A549 treated with AZD2906 at 1 μM for 4 hours (cell line): ENCODE results near the gene SF3B1. TPM values are rescaled to one million over a fixed set of nuclear protein-coding genes. Genes with fewer than 3 reads are reported as not detected.

Experiments used
- total RNA-seq: library from RNA; stranded (reverse); fragments of 200-300 nt; extraction: Qiagen RNA extraction; gene quantifications from 5 replicates; pipeline ENCODE4 v1.2.3, GENCODE V29; 2022

Gene SF3B1, protein sequence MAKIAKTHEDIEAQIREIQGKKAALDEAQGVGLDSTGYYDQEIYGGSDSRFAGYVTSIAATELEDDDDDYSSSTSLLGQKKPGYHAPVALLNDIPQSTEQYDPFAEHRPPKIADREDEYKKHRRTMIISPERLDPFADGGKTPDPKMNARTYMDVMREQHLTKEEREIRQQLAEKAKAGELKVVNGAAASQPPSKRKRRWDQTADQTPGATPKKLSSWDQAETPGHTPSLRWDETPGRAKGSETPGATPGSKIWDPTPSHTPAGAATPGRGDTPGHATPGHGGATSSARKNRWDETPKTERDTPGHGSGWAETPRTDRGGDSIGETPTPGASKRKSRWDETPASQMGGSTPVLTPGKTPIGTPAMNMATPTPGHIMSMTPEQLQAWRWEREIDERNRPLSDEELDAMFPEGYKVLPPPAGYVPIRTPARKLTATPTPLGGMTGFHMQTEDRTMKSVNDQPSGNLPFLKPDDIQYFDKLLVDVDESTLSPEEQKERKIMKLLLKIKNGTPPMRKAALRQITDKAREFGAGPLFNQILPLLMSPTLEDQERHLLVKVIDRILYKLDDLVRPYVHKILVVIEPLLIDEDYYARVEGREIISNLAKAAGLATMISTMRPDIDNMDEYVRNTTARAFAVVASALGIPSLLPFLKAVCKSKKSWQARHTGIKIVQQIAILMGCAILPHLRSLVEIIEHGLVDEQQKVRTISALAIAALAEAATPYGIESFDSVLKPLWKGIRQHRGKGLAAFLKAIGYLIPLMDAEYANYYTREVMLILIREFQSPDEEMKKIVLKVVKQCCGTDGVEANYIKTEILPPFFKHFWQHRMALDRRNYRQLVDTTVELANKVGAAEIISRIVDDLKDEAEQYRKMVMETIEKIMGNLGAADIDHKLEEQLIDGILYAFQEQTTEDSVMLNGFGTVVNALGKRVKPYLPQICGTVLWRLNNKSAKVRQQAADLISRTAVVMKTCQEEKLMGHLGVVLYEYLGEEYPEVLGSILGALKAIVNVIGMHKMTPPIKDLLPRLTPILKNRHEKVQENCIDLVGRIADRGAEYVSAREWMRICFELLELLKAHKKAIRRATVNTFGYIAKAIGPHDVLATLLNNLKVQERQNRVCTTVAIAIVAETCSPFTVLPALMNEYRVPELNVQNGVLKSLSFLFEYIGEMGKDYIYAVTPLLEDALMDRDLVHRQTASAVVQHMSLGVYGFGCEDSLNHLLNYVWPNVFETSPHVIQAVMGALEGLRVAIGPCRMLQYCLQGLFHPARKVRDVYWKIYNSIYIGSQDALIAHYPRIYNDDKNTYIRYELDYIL
- 112 to 134 TPM (median 121 TPM) in 5 replicates for total RNA-seq

DNA sequence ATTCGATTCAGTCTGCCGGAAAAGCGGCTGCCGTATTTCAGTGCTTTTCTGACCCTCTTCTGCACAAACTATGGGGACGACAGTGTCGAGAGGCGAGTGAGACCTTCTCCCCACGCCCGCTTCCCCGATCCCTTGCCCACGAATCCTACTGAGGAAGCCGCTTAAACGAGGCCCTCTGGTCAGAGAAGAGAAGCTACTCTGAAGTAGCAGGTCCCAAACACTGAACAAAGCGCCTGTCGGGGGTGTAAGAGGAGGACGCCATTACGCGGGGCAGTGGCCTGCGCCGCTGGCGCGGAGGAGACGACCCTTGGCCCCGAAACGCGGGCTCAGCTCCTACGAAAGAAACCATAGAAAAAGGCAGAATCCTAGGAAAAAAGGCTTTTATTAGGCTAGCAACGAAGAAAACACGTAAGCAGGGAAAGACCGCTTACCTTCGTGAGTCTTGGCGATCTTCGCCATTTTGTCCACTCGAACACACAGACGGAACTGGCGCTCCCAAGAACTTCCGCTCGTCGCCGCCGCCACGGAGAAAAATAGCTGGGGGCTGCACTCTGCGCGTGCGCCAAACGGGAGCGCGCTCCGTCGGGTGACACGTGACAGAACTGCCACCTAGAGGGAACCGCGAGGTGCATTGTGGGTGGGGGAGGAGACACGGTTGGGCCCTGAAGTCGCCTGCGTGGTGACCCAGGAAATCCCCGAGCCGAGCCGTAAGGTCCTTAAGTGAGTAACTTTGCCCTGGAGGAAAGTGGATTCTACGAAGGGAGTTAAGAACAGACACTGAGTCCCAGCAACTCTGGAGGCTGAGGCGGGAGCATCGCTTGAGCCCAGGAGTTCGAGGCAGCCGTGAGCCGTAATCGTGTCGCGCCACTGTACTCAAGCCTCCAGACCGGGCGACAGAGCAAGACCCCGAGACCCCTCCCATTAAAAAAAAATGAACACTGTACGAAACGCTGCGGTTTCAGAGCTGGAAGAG, at the start of gene SF3B1:
TSS of gene SF3B1 (minus strand) at position 488 of the 973 bp plus-strand sequence. CDS start at position 459, 29 bp downstream.

DNA sequence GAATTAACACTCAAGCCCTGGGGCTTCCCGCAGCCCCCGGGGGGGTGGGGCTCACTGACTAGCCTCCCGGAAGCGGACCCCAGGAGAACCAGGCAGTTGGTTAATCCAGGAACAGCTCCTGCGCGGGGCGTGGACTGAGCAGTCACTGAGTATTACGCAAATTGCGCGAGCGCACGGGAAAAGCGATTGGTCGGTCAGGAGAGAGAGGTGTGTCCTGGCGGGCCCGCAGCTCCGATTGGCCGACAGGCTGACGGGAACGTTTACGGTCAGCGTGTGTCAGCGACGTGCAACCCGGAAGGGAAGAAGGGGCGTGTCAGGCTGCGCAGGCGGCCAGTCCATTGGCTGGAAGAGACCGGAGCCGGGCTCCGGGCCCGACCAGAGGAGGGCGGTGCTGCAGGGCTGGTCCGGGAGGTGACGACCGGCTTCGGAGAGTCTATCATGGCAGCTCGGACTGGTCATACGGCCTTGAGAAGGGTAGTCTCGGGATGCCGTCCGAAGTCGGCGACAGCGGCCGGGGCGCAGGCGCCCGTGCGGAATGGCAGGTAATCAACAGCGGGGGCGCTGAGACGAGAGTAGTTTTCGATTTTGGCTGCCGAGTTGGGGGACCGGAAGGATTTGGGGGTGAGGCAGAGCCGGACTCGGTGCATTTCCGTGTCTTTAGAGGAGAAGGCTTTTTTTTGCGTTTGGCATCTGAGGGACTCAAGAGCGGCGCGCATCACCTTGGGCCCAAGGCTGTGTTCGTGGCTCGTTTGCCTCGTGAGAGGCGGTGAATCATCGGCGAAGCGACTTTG, 18.5 kb upstream of the SF3B1 start, which contains the start of gene COQ10B:
TSS of gene COQ10B (plus strand) at position 430 of the 791 bp plus-strand sequence. CDS start at position 439, 9 bp downstream.

Other genes starting within 250 kb of the SF3B1 start
- gene ANKRD44, start 124.2 kb downstream of the SF3B1 start, total RNA-seq = 1.4 to 3.2 TPM (median 2.2 TPM) in 5 replicates
- gene COQ10B, start 18.5 kb upstream of the SF3B1 start, total RNA-seq = 15.8 to 20.4 TPM (median 16.4 TPM) in 5 replicates
- 504 to 654 TPM (median 563 TPM) in 5 replicates for gene HSPD1, start 64.8 kb upstream of the SF3B1 start, total RNA-seq
- gene HSPE1, start 65.4 kb upstream of the SF3B1 start, total RNA-seq = 413 to 816 TPM (median 463 TPM) in 5 replicates
- gene MOB4, start 81.0 kb upstream of the SF3B1 start, total RNA-seq = 21.0 to 36.1 TPM (median 30.1 TPM) in 5 replicates
- gene RFTN2, start 240.6 kb upstream of the SF3B1 start, total RNA-seq = 0.06 to 0.13 TPM in 2 of 5 replicates, not detected in the others